GM21367 (cell line): ENCODE data around the gene WNK2.

Source experiments
- ATAC-seq: cut with Tn5 transposase; IDR thresholded peaks from one replicate; pipeline ENCODE4 v1.9.1; 2021; ENCODE audit not compliant: unreplicated experiment

WNK2 gene

GRCh38 chr9:93212409-93212808 lies 28.5 kb downstream of the WNK2 start:
- no peak for ATAC-seq

- no peak for ATAC-seq
Measured at GRCh38 chr9:93216073-93216365, 32.1 kb downstream of the WNK2 start.

DNA sequence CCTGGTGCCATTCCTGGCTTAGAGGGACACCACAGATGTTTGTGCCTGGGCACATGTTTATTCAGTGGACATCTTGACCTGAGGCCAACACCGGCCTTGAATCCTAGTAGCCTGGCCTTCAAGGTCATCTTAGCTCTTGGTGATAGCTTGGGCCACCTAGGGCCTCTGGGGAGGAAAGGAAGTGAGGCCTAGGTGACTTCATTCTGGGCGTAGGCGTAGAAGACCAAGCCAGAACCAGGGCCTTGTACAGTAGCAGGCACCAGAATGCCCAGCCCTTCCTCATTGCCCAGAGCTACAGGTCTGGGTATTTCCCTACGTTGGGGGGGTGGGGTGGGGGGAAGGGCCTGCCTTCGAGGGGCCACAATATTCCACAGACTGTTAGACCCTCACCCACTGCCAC lies 33.8 kb downstream of the WNK2 start:
- ATAC-seq: no peak

- ATAC-seq: no peak
Measured at GRCh38 chr9:93218161-93218560, 34.2 kb downstream of the WNK2 start.

DNA sequence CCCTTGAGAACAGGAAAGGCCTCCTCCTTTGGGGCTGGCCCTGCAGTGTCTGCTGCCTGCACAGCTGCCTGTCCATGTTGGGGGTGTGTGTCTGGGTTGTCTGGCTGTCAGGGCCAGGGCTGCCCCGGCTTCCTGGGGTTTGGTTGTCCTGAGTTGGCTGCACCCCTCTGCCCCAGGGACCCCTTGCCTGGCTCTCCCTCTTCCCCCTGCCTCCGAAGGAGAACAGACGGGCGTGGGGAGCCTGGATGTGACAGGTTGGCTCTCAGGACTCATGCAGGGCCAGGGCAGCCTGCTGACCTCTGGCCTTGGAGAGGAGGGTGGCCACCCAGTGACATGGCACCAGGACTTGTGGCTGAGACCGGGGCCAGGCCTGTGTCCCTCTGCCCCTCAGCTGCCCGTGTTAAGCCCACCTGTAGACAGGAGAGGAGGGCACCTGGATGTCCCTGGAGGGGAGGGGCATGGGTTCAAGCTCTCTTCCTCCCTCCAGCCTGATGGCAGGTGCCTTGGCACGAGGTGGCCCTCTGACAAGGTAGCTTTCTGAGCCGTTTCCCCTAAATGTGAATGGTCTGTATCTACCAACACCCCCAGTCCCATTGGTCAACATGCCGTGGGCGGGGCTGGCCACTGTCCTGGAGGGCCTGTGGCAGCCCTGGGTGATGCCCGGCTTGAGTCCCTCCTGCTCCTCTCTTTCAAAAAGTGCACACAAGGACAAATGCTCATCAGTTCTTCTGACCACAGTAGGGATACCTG lies 34.9 kb downstream of the WNK2 start:
- no peak for ATAC-seq

GRCh38 chr9:93219692-93220091 lies 35.8 kb downstream of the WNK2 start:
- ATAC-seq: no peak

GRCh38 chr9:93220627-93221026 lies 36.7 kb downstream of the WNK2 start:
- ATAC-seq: no peak

DNA sequence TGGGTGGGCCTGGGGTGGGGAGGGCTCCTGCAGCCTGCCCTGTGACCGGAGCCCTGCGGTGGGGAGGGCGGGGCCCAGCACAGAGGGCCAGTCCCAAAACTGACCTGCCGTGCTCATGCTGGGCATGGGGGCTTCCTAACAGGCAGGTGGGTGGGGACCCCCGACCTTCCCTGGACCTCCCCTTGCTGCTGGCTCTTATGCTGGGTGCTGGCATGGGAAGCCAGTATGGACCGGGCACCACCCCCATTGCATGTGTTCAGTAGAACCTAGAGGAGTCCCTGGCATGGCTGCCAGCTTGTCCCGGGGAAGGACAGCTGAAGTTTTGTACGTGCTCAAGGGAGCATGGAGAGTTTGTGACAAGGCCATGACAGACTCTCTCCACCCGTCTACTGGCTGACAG lies 37.1 kb downstream of the WNK2 start:
- ATAC-seq: no peak

DNA sequence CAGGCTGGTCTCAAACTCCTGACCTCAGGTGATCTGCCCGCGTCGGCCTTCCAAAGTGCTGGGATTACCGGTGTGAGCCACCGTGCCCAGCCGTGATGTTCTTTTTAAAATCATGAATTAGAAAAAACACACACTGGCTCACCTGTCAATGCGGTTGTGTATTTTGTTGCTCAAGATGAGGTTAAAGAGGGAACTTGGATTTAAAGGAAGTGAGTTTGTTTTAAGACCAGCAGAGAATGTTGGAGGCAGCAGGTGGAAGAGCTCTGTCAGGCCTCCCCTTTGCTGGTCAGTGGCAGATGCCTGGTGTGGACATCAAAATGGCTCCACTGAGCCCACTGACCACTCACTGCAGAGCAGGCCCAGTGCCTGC lies 38.9 kb downstream of the WNK2 start:
- ATAC-seq: no peak

DNA sequence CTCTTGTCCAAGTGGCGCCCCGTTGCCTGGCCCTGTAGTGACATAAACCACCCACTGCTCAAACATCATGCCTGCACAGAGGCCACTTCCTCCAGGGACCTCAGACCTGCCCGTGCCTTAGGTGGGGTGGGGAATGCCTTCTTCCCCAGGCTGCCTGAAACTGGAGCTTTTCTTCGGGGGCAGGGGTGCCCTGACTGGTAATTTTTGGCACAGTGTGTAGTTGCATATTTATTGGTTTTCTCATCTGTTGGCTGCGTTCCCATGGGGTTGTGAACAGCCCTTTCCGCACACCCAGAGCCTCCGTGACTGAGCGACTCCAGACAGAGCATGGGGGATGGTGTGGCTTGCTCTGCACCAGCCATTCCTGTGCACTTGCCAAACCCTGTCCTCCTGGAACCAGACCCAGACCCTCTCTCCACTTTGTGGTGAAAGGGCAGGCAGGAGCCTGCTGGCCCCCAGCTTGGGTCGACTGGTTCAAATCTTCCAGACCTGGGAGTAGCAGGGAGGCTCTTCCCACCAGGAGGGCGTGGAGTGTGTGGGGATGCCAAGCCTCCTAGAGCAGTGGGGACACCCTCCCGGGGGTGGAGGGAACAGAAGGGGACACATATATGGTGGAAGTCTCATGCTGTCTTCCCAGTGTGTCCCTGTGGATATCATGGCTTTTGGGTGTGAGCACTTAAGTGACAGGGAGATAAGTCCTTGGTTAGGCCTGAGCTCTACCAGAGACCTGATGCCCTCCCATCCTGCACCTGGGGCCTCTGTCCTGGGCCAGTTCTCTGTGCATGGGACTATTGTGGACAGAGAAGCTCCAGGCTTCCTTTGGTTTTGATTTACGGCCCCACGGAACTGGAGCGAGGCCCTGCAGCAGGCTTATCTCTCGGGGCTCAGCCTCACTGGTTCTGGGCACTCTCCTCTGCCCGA lies 39.6 kb downstream of the WNK2 start:
- no peak for ATAC-seq

GRCh38 chr9:93224591-93224990 lies 40.7 kb downstream of the WNK2 start:
- ATAC-seq: no peak

DNA sequence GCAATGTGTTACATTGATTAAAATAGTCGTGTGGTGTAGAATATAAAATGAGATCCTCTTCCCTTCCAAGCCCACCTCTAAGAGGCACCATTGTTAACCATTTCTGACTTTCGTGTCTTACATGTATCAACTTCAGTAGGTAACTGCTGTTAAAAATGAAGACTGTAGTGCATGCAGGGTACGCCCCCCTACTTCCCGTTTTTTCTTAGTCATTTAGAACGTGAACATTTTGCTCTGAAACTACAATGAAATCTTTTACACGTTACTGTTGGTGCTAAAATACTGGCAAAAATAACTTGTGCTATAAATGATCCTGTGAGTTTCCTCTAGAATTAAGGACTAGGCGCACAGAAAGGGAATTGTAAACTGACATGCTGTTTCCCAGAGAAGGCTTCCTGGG lies 41.5 kb downstream of the WNK2 start:
- ATAC-seq: no peak

DNA sequence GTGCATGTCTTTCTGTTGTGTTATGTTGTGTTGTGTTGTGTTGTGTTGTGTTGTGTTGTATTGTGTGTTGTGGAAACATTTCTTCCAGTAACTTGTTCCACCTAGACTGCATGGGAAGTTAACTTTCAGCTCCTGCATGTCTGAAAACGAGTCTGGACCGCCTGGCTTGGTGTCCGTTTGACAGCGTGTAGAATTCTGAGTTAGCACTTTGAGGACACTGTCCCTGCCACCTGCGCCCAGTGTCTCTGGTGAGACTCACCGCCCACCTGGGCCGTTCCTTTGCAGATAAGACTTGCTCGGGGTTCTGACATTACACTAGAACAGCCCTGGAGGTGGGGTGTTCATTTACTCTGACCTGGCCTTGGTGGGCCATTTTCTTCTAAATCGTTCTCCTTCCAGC lies 42.0 kb downstream of the WNK2 start:
- no peak for ATAC-seq

DNA sequence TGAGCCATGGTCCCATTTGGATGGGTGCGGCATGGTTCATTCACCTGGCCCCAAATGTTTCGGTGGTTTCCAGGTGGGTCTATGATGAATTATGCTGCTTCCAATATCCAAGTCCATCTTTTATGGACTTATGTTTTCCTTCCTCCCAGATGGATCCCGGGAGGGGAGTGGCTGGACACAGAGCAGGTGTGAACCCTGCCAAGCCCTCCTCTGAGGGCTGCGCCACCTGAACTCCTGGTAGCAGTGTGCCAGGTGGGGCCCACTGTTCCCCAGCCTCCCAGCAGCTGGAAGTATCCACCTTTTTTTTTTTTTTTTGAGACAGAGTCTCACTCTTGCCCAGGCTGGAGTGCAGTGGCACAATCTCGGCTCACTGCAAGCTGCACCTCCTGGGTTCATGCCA lies 42.9 kb downstream of the WNK2 start:
- ATAC-seq: no peak

GRCh38 chr9:93228030-93228429 lies 44.1 kb downstream of the WNK2 start:
- no peak for ATAC-seq

- no peak for ATAC-seq
Measured at GRCh38 chr9:93228453-93228852, 44.5 kb downstream of the WNK2 start.

GRCh38 chr9:93229636-93230035 lies 45.7 kb downstream of the WNK2 start:
- ATAC-seq: no peak

DNA sequence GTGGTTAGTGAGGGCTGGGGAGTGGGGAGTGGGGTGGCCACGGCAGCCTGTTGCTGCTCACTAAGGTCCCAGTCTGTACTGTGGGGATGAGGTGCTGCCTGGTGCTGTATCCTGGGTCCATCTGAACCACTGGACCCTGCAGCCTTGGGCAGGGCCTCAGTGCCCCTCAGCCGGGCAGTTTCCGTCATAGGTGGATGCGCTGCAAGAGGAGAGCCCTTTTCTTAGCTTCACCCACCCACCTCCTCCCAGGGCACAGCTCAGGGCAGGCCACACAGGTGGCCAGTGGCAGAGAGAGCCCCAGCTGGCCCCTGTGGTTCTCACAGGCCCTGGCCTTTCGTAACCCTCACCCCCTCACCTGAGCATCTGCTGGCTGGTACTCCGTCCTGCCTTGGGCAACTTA lies 46.2 kb downstream of the WNK2 start:
- no peak for ATAC-seq

DNA sequence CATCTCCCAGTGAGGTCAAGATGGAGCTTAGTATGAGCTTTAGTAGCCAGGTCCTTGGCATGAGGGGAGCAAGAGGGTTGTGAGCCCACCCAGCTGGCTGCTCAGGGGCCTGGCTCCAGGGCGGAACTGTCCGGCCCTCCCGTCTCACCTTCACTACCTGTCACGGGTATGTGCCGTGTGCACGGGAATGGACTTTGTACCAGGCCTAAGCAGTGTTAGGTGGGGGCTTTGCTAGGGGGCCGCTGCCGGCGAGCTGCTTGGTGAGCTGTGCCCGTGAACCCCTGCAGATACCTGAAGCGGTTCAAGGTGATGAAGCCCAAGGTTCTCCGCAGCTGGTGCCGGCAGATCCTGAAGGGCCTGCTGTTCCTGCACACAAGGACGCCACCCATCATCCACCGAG lies 46.7 kb downstream of the WNK2 start:
- no peak for ATAC-seq

- ATAC-seq: no peak
Measured at GRCh38 chr9:93231121-93231694, 47.3 kb downstream of the WNK2 start.

DNA sequence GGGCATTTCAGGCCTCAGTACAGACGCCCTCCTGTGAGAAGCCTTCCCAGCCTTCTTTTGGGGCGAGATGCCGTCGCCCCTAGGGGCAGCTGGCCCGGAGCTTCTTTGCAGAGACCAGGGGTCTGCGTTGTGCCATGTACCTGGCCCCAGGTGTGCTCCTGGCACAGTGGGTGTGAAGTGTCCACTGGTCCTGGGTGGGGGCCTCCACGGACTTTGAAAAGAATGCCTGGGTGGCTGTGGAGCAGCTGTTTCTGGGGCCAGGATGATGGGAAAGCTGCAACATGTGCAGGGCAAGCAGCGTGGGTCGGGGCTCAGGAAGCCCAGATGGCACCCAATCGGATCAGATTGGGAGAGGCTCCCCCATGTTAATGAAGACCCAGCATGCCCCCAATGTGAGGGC lies 47.8 kb downstream of the WNK2 start:
- no peak for ATAC-seq

DNA sequence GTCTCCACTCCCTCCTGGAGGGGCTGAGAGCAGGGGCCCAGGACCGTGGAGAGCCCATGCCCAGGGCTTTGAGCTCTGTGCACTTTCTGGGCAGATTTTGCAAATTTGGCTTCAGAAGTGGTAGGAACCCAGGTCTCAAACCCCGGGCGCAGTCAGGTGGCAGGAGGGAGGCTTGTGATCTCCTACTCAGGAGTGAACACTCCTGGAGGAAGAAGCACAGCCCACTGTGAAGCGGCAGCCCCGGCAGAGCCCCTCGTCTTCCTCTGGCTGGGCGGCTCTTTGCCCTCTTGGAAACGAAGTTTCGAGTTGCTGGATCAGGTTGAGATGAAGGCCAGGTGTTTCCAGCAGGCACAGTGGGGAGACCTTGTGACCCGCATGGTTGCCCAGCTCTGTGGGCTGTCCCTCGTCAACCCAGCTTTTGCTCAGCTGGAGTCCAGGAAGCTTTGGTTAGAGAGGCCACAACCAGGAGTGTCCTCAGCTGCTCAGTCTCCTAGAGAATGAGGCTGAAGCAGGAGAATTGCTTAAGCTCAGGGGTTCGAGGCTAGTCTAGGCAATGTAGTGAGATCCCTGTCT lies 48.5 kb downstream of the WNK2 start:
- no peak for ATAC-seq
